NCI-H82 treated with DMSO at 0.1 percent for 48 hours (cell line): Measurements from ENCODE around the gene MMP15.
"Not testable (repeated sequence)": the region's sequence is repeated elsewhere in the genome, so short reads cannot be mapped to it uniquely, and the experiment has no call there.

Experiments
- DNase-seq: peaks from one replicate; lab custom pipeline; 2025; ENCODE audit not compliant: unreplicated experiment; lab: John Stamatoyannopoulos, UW

The MMP15 gene

GRCh38 chr16:58085584-58086251, 60.2 kb downstream of the MMP15 start:
- DNase-seq, result no peak

GRCh38 chr16:58086381-58087208, 61.0 kb downstream of the MMP15 start:
- DNase-seq, result no peak

GRCh38 chr16:58087209-58087913, 61.8 kb downstream of the MMP15 start:
- DNase-seq, result no peak

GRCh38 chr16:58088091-58088490, 62.5 kb downstream of the MMP15 start:
- DNase-seq, result no peak

- DNase-seq, result not testable (repeated sequence)
Observed at GRCh38 chr16:58090396-58090795, 64.8 kb downstream of the MMP15 start.

GRCh38 chr16:58094026-58094425, 68.5 kb downstream of the MMP15 start:
- no peak for DNase-seq

- DNase-seq, result no peak
Observed at GRCh38 chr16:58094791-58095574, 69.4 kb downstream of the MMP15 start.

GRCh38 chr16:58095575-58095960, 70.0 kb downstream of the MMP15 start:
- DNase-seq, result not testable (repeated sequence)

- no peak for DNase-seq
Observed at GRCh38 chr16:58096249-58096648, 70.7 kb downstream of the MMP15 start.
